K562 (cell line): ENCODE data around the gene FBXO10. TPM values are rescaled to one million over a fixed set of nuclear protein-coding genes. Genes with fewer than 3 reads are reported as not detected.

Source experiments
- ADNP ChIP-seq: fragments of 200-800 bp; sonication (Bioruptor generic); IDR thresholded peaks from 2 replicates; pipeline ENCODE4 v1.6.1; 2016; ENCODE audit warnings: missing genetic modification characterization, missing compliant biosample characterization
- BCL6 ChIP-seq: fragments of 250-450 bp; sonication (Bioruptor Pico); IDR thresholded peaks from 2 replicates; pipeline ENCODE4 v1.4.0; 2020
- CBFA2T2 ChIP-seq: fragments of 450-650 bp; conservative IDR thresholded peaks from 2 replicates; pipeline ENCODE4 v1.6.1; 2017; ENCODE audit warnings: mild to moderate bottlenecking
- CEBPZ ChIP-seq: fragments of 150-350 bp; IDR thresholded peaks from 2 replicates; pipeline ENCODE4 v1.6.1; 2014; ENCODE audit warnings: low read depth, mild to moderate bottlenecking, low read length, borderline replicate concordance
- CHD1 ChIP-seq: fragments of 200-600 bp; sonication (generic); IDR thresholded peaks from one replicate; pipeline ENCODE4 v1.6.1; 2012; ENCODE audit warnings: mild to moderate bottlenecking, moderate library complexity, low read length, inconsistent platforms
- EHMT2 ChIP-seq: fragments of 450-650 bp; IDR thresholded peaks from 2 replicates; pipeline ENCODE4 v1.6.1; 2018; ENCODE audit warnings: antibody characterized with exemption
- ETS1 ChIP-seq: conservative IDR thresholded peaks from 2 replicates; pipeline ENCODE4 v1.6.1; 2011; ENCODE audit warnings: low read depth, mild to moderate bottlenecking, low read length; ENCODE audit not compliant: control insufficient read depth
- HDAC1 ChIP-seq, 2 experiments: fragments of 450-650 bp; IDR thresholded peaks; 2 replicates each; pipeline ENCODE4 v1.6.1; 2016 to 2017; ENCODE audit warnings: inconsistent platforms in 1 of 2, mild to moderate bottlenecking in 1 of 2, moderate library complexity in 1 of 2
- HNRNPH1 ChIP-seq: fragments of 200-400 bp; formaldehyde crosslinking; optimal IDR thresholded peaks from 2 replicates; pipeline ENCODE3; 2017; ENCODE audit warnings: low read depth, mild to moderate bottlenecking, low read length, moderate library complexity
- MTA3 ChIP-seq: fragments of 450-650 bp; formaldehyde crosslinking; IDR thresholded peaks from 2 replicates; pipeline ENCODE4 v1.6.1; 2017; ENCODE audit warnings: mild to moderate bottlenecking, borderline replicate concordance
- NKRF ChIP-seq: fragments of 450-650 bp; IDR thresholded peaks from 2 replicates; pipeline ENCODE4 v1.6.1; 2016; ENCODE audit warnings: borderline replicate concordance
- PRMT5 ChIP-seq: sonication (generic); formaldehyde crosslinking; IDR thresholded peaks from 2 replicates; pipeline ENCODE4 v1.5.0; 2020; ENCODE audit warnings: missing genetic modification reagents
- PTRF ChIP-seq: fragments of 450-650 bp; IDR thresholded peaks from 2 replicates; pipeline ENCODE4 v1.6.1; 2016; ENCODE audit warnings: mild to moderate bottlenecking, missing genetic modification characterization, missing compliant biosample characterization
- STAT5A ChIP-seq: IDR thresholded peaks from 2 replicates; pipeline ENCODE4 v1.6.1; 2012; ENCODE audit warnings: low read length, inconsistent platforms, borderline replicate concordance
- TCF7 ChIP-seq: sonication (generic); IDR thresholded peaks from 2 replicates; pipeline ENCODE4 v1.6.1; 2016; ENCODE audit warnings: antibody characterized with exemption, borderline replicate concordance
- ZEB2 ChIP-seq: fragments of 450-650 bp; IDR thresholded peaks from 2 replicates; pipeline ENCODE4 v1.6.1; 2016
- ZNF274 ChIP-seq: IDR thresholded peaks from 2 replicates; pipeline ENCODE4 v1.6.1; 2011; ENCODE audit warnings: low read depth, mild to moderate bottlenecking, low read length, moderate library complexity, borderline replicate concordance
- polyA plus RNA-seq, 8 experiments: library from polyadenylated mRNA; depleted of rRNA in 4 of 8; stranded (reverse) in 5 of 8; unstranded in 3 of 8; fragments of >200 nt; fragmentation: Nextera tagmentation in 2 of 8; fragmentation: Illumina TruSeq in 1 of 8; extraction: Ambion mirVana in 2 of 8; extraction: Trizol in 1 of 8; gene quantifications; 2 replicates each; pipeline versions ENCODE4 v1.2.1 to v1.2.3, GENCODE V29; 2011 to 2014; ENCODE audit warnings: inconsistent platforms in 1 of 8, missing spikeins in 1 of 8
- total RNA-seq, 7 experiments: library from RNA; depleted of rRNA in 6 of 7; stranded (reverse); fragments of >200 nt in 6 of 7; fragmentation: Illumina TruSeq in 2 of 7; extraction: Trizol in 2 of 7; gene quantifications; 2 replicates each; pipeline versions ENCODE4 v1.2.1 to v1.2.3, GENCODE V29; 2011 to 2021; ENCODE audit warnings: low replicate concordance in 1 of 7
- TF ChIP-seq, protein P1 (sequence below), 3 experiments: fragments of 200-800 bp in 1 of 3; sonication (Bioruptor generic) in 1 of 3; sonication (generic) in 1 of 3; formaldehyde crosslinking in 1 of 3; IDR thresholded peaks; 2 replicates each; pipeline versions ENCODE4 v1.6.1 to v1.8.0; 2016 to 2022; ENCODE audit warnings: mild to moderate bottlenecking in 2 of 3, missing compliant biosample characterization in 2 of 3, missing genetic modification characterization in 2 of 3, missing genetic modification reagents in 1 of 3
- TF ChIP-seq, protein P2 (sequence below): fragments of 450-650 bp; conservative IDR thresholded peaks from 2 replicates; pipeline ENCODE4 v1.6.1; 2016; ENCODE audit warnings: missing genetic modification characterization, low read depth, mild to moderate bottlenecking, missing compliant biosample characterization, moderate library complexity

FBXO10 gene
- total and polyA plus RNA-seq, 9 of the 15 experiments (the other 6 are each of a cell fraction or from before 2014, with no cell fraction given): 0.84 to 9.9 (median 6.0) TPM

- TF ChIP-seq NKRF (peak; percentile 34), CBFA2T2 (no peak), ZNF274 (no peak), HNRNPH1 (no peak), ETS1 (no peak; the same call in 1 of the 2 replicates), STAT5A (peak; percentile 4; the same call in 1 of the 2 replicates), EHMT2 (no peak), CEBPZ (no peak), ADNP (no peak), CHD1 (peak; percentile 63), PRMT5 (CRISPR knock-in tag) (no peak), HDAC1 (IDR thresholded peaks at IDR 0.05) (peak in 1 of 2 experiments; percentile 14; a peak in 1 of 4 replicates), TCF7 (no peak), PTRF (tag) (no peak), ZEB2 (0 out of 2 replicates have a peak, but pooled peaks have one; percentile 14), MTA3 (no peak; the same call in 1 of the 2 replicates), BCL6 (CRISPR knock-in tag) (no peak)
- TF ChIP-seq, protein P1, sequence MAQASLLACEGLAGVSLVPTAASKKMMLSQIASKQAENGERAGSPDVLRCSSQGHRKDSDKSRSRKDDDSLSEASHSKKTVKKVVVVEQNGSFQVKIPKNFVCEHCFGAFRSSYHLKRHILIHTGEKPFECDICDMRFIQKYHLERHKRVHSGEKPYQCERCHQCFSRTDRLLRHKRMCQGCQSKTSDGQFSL (CRISPR knock-in tag; IDR thresholded peaks at IDR 0.05): no peak
- TF ChIP-seq, protein P1 (tag; IDR thresholded peaks at IDR 0.05): no peak
- TF ChIP-seq, protein P2, sequence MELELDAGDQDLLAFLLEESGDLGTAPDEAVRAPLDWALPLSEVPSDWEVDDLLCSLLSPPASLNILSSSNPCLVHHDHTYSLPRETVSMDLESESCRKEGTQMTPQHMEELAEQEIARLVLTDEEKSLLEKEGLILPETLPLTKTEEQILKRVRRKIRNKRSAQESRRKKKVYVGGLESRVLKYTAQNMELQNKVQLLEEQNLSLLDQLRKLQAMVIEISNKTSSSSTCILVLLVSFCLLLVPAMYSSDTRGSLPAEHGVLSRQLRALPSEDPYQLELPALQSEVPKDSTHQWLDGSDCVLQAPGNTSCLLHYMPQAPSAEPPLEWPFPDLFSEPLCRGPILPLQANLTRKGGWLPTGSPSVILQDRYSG (tag): no peak
These were observed 110.0 kb downstream of the FBXO10 start (continued) for GRCh38 chr9:37466037-37466709.
